NCI-H226 (cell line): ENCODE data around the gene RIIAD1.
"Not testable (repeated sequence)": the region's sequence is repeated elsewhere in the genome, so short reads cannot be mapped to it uniquely, and the experiment has no call there.

ENCODE experiments used
- DNase-seq: peaks from one replicate; pipeline ENCODE4 v3.0.0-alpha.2; 2015

Gene RIIAD1

GRCh38 chr1:151737479-151737878, 16.2 kb downstream of the RIIAD1 start:
- DNase-seq, result no peak

GRCh38 chr1:151739590-151740355, 18.5 kb downstream of the RIIAD1 start:
- no peak for DNase-seq

DNA sequence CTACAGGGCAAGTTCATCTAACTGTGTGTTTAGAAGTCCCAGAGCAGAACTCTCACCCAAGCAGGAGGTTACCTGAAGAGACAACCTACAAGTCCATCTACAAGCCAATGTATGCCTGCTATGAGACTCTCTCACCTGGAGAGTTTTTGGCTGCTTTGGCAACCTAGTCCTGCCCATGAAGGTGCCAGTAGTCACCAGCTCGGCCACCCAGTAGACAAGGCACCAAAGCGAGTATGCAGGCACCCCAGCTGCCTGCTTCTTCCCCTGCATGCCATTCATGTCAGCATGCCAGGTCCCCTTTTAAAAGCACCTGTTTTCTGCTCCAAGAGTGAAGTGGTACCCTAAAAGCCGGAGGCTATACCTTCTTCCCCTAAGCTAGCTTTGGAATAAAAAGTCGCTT, 20.2 kb downstream of the RIIAD1 start:
- DNase-seq, result no peak

DNA sequence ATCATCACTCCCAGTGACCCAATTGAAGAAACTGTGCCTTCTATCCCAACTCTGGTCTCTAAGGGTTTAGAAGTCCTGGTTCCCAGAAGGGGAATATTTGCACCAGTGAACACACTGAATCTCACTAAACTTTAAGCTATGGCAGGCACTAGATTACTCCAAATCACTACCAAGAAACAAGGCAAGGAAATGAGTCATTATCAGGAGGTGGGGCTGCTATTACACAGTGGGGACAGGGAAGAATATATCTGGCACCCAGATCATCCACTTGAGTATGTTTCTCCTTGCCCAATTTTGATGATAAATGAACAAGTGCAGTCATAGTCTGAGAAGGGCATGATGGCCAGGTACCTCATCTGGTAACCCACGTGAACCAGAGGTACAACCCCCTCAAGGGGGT, 35.0 kb downstream of the RIIAD1 start:
- DNase-seq, result peak; percentile 23

GRCh38 chr1:151759241-151759640, 37.9 kb downstream of the RIIAD1 start:
- no peak for DNase-seq

GRCh38 chr1:151760597-151761385, 39.5 kb downstream of the RIIAD1 start:
- peak; percentile 26 for DNase-seq

GRCh38 chr1:151762941-151763921, 41.9 kb downstream of the RIIAD1 start, which contains the start of gene MRPL9:
TSS of gene MRPL9 (minus strand) at chr1:151763496. CDS start at chr1:151763479, 17 bp downstream.
- peak; percentile 76 for DNase-seq

GRCh38 chr1:151763990-151764389, 42.7 kb downstream of the RIIAD1 start:
- no peak for DNase-seq

DNA sequence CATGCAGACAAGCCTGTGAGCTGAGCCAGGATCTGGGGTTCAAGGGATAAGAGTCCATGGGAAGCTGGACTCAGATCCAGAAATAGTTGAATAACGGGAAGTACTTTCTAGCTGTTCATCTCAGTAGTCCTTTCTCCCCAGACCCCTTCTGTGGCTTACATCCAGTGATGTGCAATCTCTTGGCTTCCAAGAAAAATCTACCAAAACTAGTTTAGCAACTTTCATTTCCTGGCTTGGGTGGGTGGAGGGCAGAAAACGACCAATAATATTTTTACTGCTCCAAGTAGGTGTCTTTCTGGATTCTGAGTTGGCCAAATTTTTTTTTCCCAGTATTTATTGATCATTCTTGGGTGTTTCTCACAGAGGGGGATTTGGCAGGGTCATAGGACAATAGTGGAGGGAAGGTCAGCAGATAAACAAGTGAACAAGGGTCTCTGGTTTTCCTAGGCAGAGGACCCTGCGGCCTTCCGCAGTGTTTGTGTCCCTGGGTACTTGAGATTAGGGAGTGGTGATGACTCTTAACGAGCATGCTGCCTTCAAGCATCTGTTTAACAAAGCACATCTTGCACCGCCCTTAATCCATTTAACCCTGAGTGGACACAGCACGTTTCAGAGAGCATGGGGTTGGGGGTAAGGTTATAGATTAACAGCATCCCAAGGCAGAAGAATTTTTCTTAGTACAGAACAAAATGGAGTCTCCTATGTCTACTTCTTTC, 47.2 kb downstream of the RIIAD1 start:
- DNase-seq, result not testable (repeated sequence)

DNA sequence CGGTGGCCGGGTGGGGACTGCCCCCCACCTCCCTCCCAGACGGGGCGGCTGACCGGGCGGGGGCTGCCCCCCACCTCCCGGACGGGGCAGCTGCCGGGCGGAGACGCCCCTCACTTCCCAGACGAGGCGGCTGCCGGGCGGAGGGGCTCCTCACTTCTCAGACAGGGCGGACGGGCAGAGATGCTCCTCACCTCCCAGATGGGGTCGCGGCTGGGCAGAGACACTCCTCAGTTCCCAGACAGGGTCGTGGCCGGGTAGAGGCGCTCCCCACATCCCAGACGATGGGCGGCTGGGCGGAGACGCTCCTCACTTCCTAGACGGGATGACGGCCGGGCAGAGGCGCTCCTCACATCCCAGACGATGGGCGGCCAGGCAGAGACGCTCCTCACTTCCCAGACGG, 47.9 kb downstream of the RIIAD1 start:
- DNase-seq, result not testable (repeated sequence)

DNA sequence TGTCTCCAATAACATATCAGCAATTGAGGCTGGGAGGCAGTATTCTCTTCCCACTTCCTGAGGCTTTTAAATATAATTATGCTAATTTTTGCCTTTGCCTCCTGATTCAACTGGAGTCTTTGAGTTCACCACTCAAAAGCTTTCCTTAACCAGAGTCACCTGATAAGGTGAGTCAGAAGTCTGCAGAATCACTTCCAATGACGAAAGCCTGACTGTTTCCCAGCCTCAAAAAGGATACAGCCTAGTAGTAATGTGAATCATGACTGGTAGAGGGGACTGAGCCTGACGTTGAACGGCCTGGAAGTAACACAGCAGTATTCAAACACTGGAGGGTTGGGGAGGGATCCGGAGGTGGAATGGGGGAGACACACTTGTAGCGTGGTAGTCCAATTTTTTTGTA, 52.4 kb downstream of the RIIAD1 start:
- DNase-seq, result peak; percentile 82

- DNase-seq, result no peak
These were observed 53.1 kb downstream of the RIIAD1 start for GRCh38 chr1:151774256-151774922.

- no peak for DNase-seq
These were observed 54.8 kb downstream of the RIIAD1 start for GRCh38 chr1:151775894-151776664.

- no peak for DNase-seq
These were observed 55.3 kb downstream of the RIIAD1 start for GRCh38 chr1:151776665-151777062.

DNA sequence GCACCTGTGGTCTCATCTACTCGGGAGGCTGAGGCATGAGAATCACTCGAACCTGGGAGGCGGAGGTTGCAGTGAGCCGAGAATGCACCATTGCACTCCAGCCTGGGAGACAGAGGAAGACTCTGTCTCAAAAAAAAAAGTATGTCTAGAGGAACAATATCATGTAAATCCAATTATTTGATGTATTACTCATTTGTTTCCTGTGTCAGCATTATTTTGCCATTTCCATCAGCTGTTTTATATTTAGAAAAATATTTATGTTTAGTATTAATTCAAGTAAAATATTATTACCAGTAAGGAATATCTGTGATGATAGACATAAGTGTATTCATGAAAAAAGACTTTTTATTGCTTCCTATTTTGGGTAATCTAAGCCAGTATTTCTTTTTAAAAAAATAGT, 56.0 kb downstream of the RIIAD1 start:
- DNase-seq, result no peak
